H1 (cell line): ENCODE measurements around the gene SLC6A7. TPM values are rescaled to one million over a fixed set of nuclear protein-coding genes. Genes with fewer than 3 reads are reported as not detected.

Experiments used
- CTCF ChIA-PET: fragments of 300-600 bp; sonication (Branson Sonifier 250); formaldehyde crosslinking; loops from one replicate; lab custom pipeline; 2021; ENCODE audit not compliant: partially characterized antibody; lab: Charles Lee
- POLR2A ChIA-PET: fragments of 300-600 bp; sonication (Branson Sonifier 250); formaldehyde crosslinking; loops from one replicate; lab custom pipeline; 2021; ENCODE audit warnings: inconsistent platforms; ENCODE audit not compliant: partially characterized antibody; lab: Charles Lee
- DNase-seq, 2 experiments: peaks; one replicate each; pipeline versions ENCODE4 v3.0.0 to v3.0.0-alpha.2; 2010 to 2022; ENCODE audit warnings: low spot score in 2 of 2, low read depth in 1 of 2, mixed read lengths in 1 of 2
- FAIRE-seq: peaks from 2 replicates; lab custom pipeline; 2011; peaks lifted over from hg19 to GRCh38; lab: Jason Lieb, UNC
- H2AFZ ChIP-seq: 2 replicates; pipeline ENCODE4 v1.8.1; 2012; ENCODE audit warnings: low read length, inconsistent platforms
- H2AK5ac ChIP-seq: 2 replicates; pipeline ENCODE4 v1.6.1; 2013; ENCODE audit warnings: low read depth, low read length
- H2BK120ac ChIP-seq: replicated peaks from 2 replicates; pipeline ENCODE3; 2013; ENCODE audit warnings: low read depth, low read length, inconsistent platforms
- H2BK12ac ChIP-seq: 2 replicates; pipeline ENCODE4 v1.6.1; 2013; ENCODE audit warnings: low read depth, low read length
- H2BK15ac ChIP-seq: 2 replicates; pipeline ENCODE4 v1.6.1; 2013; ENCODE audit warnings: low read length
- H2BK20ac ChIP-seq: 2 replicates; pipeline ENCODE4 v1.6.1; 2013; ENCODE audit warnings: low read length
- H2BK5ac ChIP-seq: 2 replicates; pipeline ENCODE4 v1.6.1; 2013; ENCODE audit warnings: low read depth, low read length
- H3K14ac ChIP-seq: 2 replicates; pipeline ENCODE4 v1.6.1; 2013; ENCODE audit warnings: inconsistent platforms; ENCODE audit not compliant: insufficient read length
- H3K18ac ChIP-seq: 2 replicates; pipeline ENCODE4 v1.6.1; 2013; ENCODE audit warnings: low read length; ENCODE audit errors: extremely low read depth
- H3K23ac ChIP-seq: 2 replicates; pipeline ENCODE4 v1.6.1; 2013; ENCODE audit warnings: inconsistent platforms; ENCODE audit not compliant: insufficient read length
- H3K23me2 ChIP-seq: 2 replicates; pipeline ENCODE4 v1.6.1; 2013; ENCODE audit warnings: low read depth, low read length
- H3K27ac ChIP-seq: 2 replicates; pipeline ENCODE4 v1.6.1; 2011; ENCODE audit warnings: low read depth, low read length, inconsistent platforms
- H3K27me3 ChIP-seq, 4 experiments: replicated peaks in 1 of 4; 1 replicate in 1 of 4; 2 replicates in 3 of 4; pipeline versions ENCODE4 v1.6.1 to v1.8.1; 2011 to 2013; ENCODE audit warnings: low read length in 3 of 4, mild to moderate bottlenecking in 3 of 4, inconsistent platforms in 2 of 4, mixed read lengths in 2 of 4, moderate library complexity in 1 of 4; ENCODE audit not compliant: control insufficient read depth in 3 of 4, insufficient read depth in 3 of 4; ENCODE audit errors: extremely low read depth in 1 of 4
- H3K36me3 ChIP-seq, 4 experiments: 2 replicates each; pipeline versions ENCODE4 v1.6.1 to v1.8.1; 2011 to 2013; ENCODE audit warnings: mild to moderate bottlenecking in 4 of 4, low read length in 3 of 4, moderate library complexity in 2 of 4, control low read depth in 1 of 4, inconsistent platforms in 1 of 4; ENCODE audit not compliant: insufficient read depth in 4 of 4, control insufficient read depth in 2 of 4
- H3K4ac ChIP-seq: replicated peaks from 2 replicates; pipeline ENCODE3; 2013; ENCODE audit warnings: low read length, low read depth, mixed read lengths, inconsistent platforms; ENCODE audit not compliant: insufficient read length
- H3K4me1 ChIP-seq, 4 experiments: replicated peaks in 1 of 4; 1 replicate in 1 of 4; 2 replicates in 3 of 4; pipeline versions ENCODE4 v1.6.1 to v1.8.1; 2011 to 2013; ENCODE audit warnings: low read length in 3 of 4, inconsistent platforms in 2 of 4, mixed read lengths in 1 of 4; ENCODE audit not compliant: insufficient read depth in 4 of 4, control insufficient read depth in 3 of 4
- H3K4me2 ChIP-seq, 2 experiments: 2 replicates each; pipeline versions ENCODE4 v1.6.1 to v1.8.1; 2011 to 2013; ENCODE audit warnings: low read depth in 2 of 2, low read length in 2 of 2, control low read depth in 1 of 2, inconsistent platforms in 1 of 2, mild to moderate bottlenecking in 1 of 2; ENCODE audit not compliant: insufficient read depth in 1 of 2
- H3K4me3 ChIP-seq, 4 experiments: fragments of 200-600, 300-600 bp in 1 of 4; sonication (generic), shearing (Covaris generic), sonication (Bioruptor Twin) in 1 of 4; 2 replicates each; pipeline versions ENCODE4 v1.5.1 to v1.8.1; 2011 to 2016; ENCODE audit warnings: low read length in 4 of 4, low read depth in 3 of 4, control low read depth in 2 of 4, inconsistent platforms in 2 of 4, mild to moderate bottlenecking in 2 of 4, mixed read lengths in 1 of 4, moderate library complexity in 1 of 4; ENCODE audit not compliant: insufficient read depth in 2 of 4; ENCODE audit errors: extremely low read depth in 1 of 4
- H3K56ac ChIP-seq: replicated peaks from 2 replicates; pipeline ENCODE3; 2013; ENCODE audit warnings: low read depth, mild to moderate bottlenecking, mixed read lengths, low read length, inconsistent platforms; ENCODE audit not compliant: insufficient read length
- H3K79me1 ChIP-seq: 2 replicates; pipeline ENCODE4 v1.6.1; 2013; ENCODE audit warnings: low read depth, low read length, control low read depth
- H3K79me2 ChIP-seq, 2 experiments: 2 replicates each; pipeline versions ENCODE4 v1.6.1 to v1.8.1; 2012 to 2013; ENCODE audit warnings: low read length in 2 of 2, mild to moderate bottlenecking in 2 of 2, inconsistent platforms in 1 of 2; ENCODE audit not compliant: insufficient read depth in 2 of 2, control insufficient read depth in 1 of 2
- H3K9ac ChIP-seq, 4 experiments: replicated peaks in 1 of 4; 1 replicate in 1 of 4; 2 replicates in 3 of 4; pipeline versions ENCODE4 v1.6.1 to v1.8.1; 2011 to 2013; ENCODE audit warnings: low read depth in 3 of 4, low read length in 3 of 4, control low read depth in 2 of 4, mild to moderate bottlenecking in 2 of 4, moderate library complexity in 2 of 4, inconsistent platforms in 1 of 4; ENCODE audit errors: extremely low read depth in 1 of 4
- H3K9me3 ChIP-seq, 2 experiments: 2 replicates each; pipeline versions ENCODE4 v1.6.1 to v1.8.1; 2012 to 2013; ENCODE audit warnings: mild to moderate bottlenecking in 2 of 2, moderate library complexity in 2 of 2, control low read depth in 1 of 2, inconsistent platforms in 1 of 2, low read depth in 1 of 2, low read length in 1 of 2, mixed read lengths in 1 of 2; ENCODE audit not compliant: insufficient read depth in 2 of 2
- H4K20me1 ChIP-seq, 2 experiments: replicated peaks in 1 of 2; 2 replicates each; pipeline versions ENCODE3 to v1.8.1; 2011 to 2013; ENCODE audit warnings: inconsistent platforms in 2 of 2, low read length in 2 of 2, mild to moderate bottlenecking in 1 of 2; ENCODE audit not compliant: insufficient read depth in 2 of 2, control insufficient read depth in 1 of 2
- H4K5ac ChIP-seq: 2 replicates; pipeline ENCODE4 v1.6.1; 2013; ENCODE audit warnings: low read length, low read depth, mixed read lengths, inconsistent platforms; ENCODE audit not compliant: insufficient read length
- H4K8ac ChIP-seq: 2 replicates; pipeline ENCODE4 v1.8.0; 2013; ENCODE audit warnings: mild to moderate bottlenecking, moderate library complexity, low read length, inconsistent platforms; ENCODE audit not compliant: insufficient read depth; ENCODE audit errors: extremely low read depth
- H4K91ac ChIP-seq: replicated peaks from 2 replicates; pipeline ENCODE3; 2013; ENCODE audit warnings: low read length, mixed read lengths, inconsistent platforms; ENCODE audit not compliant: insufficient read length
- CEBPB ChIP-seq: IDR thresholded peaks from 2 replicates; pipeline ENCODE4 v1.6.1; 2012; ENCODE audit warnings: low read depth, low read length
- FOSL1 ChIP-seq: IDR thresholded peaks from 2 replicates; pipeline ENCODE4 v1.6.1; 2011; ENCODE audit warnings: mild to moderate bottlenecking, low read depth, low read length, moderate library complexity; ENCODE audit not compliant: insufficient read depth
- MAX ChIP-seq: IDR thresholded peaks from 2 replicates; pipeline ENCODE4 v1.6.1; 2012; ENCODE audit warnings: inconsistent platforms
- RBBP5 ChIP-seq: IDR thresholded peaks from 2 replicates; pipeline ENCODE4 v1.7.1; 2012; ENCODE audit warnings: low read depth, mild to moderate bottlenecking, inconsistent platforms, low read length, moderate library complexity, borderline replicate concordance
- TAF1 ChIP-seq: IDR thresholded peaks from 2 replicates; pipeline ENCODE4 v1.6.1; 2011; ENCODE audit warnings: mild to moderate bottlenecking, low read depth, low read length
- TAF7 ChIP-seq: optimal IDR thresholded peaks from 2 replicates; pipeline ENCODE3; 2011; ENCODE audit warnings: low read depth, mild to moderate bottlenecking, inconsistent platforms, low read length, moderate library complexity, borderline replicate concordance
- WGBS, 2 experiments: shearing (Covaris generic) in 1 of 2; methylation state at CpG; one replicate each; pipeline versions ENCODE4 v1.1.6 to v1.1.7; 2013 to 2015; ENCODE audit warnings: low lambda C conversion rate in 2 of 2, mixed read lengths in 2 of 2, inconsistent platforms in 1 of 2, low coverage in 1 of 2, missing lambda C conversion rate in 1 of 2; ENCODE audit not compliant: insufficient replicate concordance in 2 of 2, insufficient coverage in 1 of 2, insufficient read length in 1 of 2; ENCODE audit errors: extremely low coverage in 1 of 2, missing lambda C conversion rate in 1 of 2; 5-methylcytosine and 5-hydroxymethylcytosine counted together
- polyA plus RNA-seq, 7 experiments: library from polyadenylated mRNA; depleted of rRNA in 3 of 7; stranded (reverse) in 5 of 7; unstranded in 2 of 7; fragments of >200 nt in 5 of 7; fragments of 200-250 nt in 2 of 7; gene quantifications; 1 replicate in 5 of 7; 2 replicates in 1 of 7; 4 replicates in 1 of 7; pipeline versions ENCODE4 v1.2.1 to v1.2.3, GENCODE V29; 2011 to 2013; ENCODE audit warnings: missing spikeins in 2 of 7, mixed read lengths in 2 of 7
- total RNA-seq: library from RNA; stranded (reverse); fragmentation: NEBNext Ultra II Directional; extraction: Animal tissue kit (Norgen Biotek cat#: 25700); gene quantifications from 2 replicates; pipeline ENCODE4 v1.2.1, GENCODE V29; 2021

Gene SLC6A7
- total and polyA plus RNA-seq, 2 of the 8 experiments (the other 6 are each of a cell fraction or from before 2014, with no cell fraction given): 0.07 to 0.12 TPM

- Histone ChIP-seq H2BK15ac (no peak overlapping the region), H3K27me3 (no peaks in the 10 kb centered on the region), H3K36me3 (no peaks in the 10 kb centered on the region), H3K56ac (no peak overlapping the region), H2BK5ac (0 out of 2 replicates have a peak overlapping the region, but pooled peaks have one; percentile 21), H3K79me1 (no peaks in the 10 kb centered on the region), H3K4me1 (0 out of 7 replicates have a peak, but pooled peaks cover 0 to 2% (median 0%) of the 10 kb centered on the region in 4 experiments), H4K8ac (no peak overlapping the region; the same call in 1 of the 2 replicates), H3K79me2 (no peaks in the 10 kb centered on the region), H3K23ac (no peak overlapping the region), H2AFZ (no peak overlapping the region), H2BK12ac (no peak overlapping the region), H3K4ac (no peak overlapping the region), H3K23me2 (no peaks in the 10 kb centered on the region; the same call in 1 of the 2 replicates), H3K4me2 (no peak overlapping the region), H3K27ac (no peak overlapping the region), H3K14ac (no peak overlapping the region), H4K5ac (no peak overlapping the region), H3K4me3 (no peak overlapping the region), H2BK120ac (no peak overlapping the region), H3K9ac (no peak overlapping the region), H4K91ac (no peak overlapping the region), H4K20me1 (no peaks in the 10 kb centered on the region), H2AK5ac (no peak overlapping the region), H2BK20ac (no peak overlapping the region)
- ChIA-PET POLR2A (no interaction called here), CTCF (no interaction called here)
- FAIRE-seq: no peak
- 90% methylated on average over 19 of the region's 21 CpGs; no CpG with 5 or more reads in 1 of the 2 experiments for WGBS, 2 experiments
- no peak for TF ChIP-seq FOSL1
- no peak for TF ChIP-seq TAF7
- TF ChIP-seq MAX: no peak
- TF ChIP-seq TAF1: no peak
- TF ChIP-seq CEBPB: no peak
- no peak for TF ChIP-seq RBBP5
- TF ChIP-seq, all 59 proteins: peak for 0
- no peak overlapping the region for H3K18ac ChIP-seq
- DNase-seq: no peak
- H3K9me3 ChIP-seq: no peaks in the 10 kb centered on the region
These were observed 49.4 kb downstream of the SLC6A7 start for GRCh38 chr5:150239099-150239793.
